ENCODE results near the gene RAB44.

DNA sequence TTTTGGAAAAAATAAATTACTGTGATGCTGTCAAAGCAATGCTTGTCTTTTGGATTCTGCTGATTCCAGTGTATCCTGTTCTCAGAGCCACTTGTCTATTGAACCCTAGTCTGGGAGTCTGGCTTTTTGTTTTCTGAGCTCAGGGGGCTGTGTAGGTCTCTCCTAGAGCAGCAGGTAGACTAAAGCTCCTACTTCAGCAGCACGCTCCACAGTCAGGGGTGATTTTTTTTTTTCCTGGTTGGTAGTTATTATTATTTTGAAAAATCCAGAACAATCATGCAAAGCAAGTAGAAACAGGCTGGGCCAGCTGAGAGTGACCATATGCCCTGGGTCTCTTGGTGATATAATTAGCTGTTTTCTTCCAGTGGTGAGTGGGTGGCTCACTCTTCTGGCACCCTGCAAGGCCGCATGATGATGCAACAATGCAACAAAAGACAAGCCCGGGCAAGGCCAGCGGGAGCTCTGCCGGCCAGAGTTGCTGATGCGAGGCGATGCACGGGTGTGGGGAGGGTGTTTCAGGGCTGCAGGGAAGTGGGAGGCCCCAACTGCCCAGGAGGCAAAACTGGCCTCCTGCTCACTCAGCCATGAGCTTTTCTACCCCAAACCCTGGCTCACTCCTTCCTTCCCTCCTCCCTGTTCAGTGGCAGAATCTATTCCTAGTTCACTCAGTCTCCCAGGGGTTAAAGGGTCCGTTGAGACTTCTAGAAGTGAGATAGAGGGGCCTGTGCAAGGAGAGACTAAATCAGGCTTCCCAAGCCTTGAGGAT lies 30.6 kb upstream of the RAB44 start:
- peak in 1 of 2 donors; percentile 39 for TF ChIP-seq POLR2A (IDR thresholded peaks at IDR 0.05)
- TF ChIP-seq CTCF (IDR thresholded peaks at IDR 0.05), result no peak

Data from adrenal gland (tissue), 5 donors.